GM12874 (cell line): ENCODE data around the gene DNAH11.

Experiments used
- TF ChIP-seq, protein P1 (sequence below): IDR thresholded peaks from 2 replicates; pipeline ENCODE4 v1.5.1; 2011; ENCODE audit warnings: low read depth, mild to moderate bottlenecking, control low read depth, low read length, moderate library complexity; ENCODE audit not compliant: insufficient read depth

DNAH11 gene

DNA sequence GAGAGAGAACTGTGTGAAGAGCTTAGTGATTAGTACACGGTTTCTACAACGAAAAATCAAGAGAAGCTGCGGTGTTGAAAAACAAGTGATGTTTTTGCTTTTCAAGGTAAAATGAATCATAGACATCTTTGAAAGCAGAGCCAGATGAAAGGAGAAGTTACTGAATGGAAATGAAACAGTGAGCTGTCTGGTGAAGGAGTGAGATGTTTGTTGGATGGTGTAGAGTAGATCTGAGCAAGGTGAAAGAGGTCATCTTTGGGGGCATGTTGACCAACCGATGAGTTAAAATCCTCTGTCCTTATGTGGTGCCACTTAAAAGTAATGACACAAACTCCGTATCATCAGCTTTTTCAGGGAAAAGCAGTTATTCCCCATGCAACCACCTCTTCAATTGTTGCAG, 225.4 kb downstream of the DNAH11 start:
- TF ChIP-seq, protein P1, sequence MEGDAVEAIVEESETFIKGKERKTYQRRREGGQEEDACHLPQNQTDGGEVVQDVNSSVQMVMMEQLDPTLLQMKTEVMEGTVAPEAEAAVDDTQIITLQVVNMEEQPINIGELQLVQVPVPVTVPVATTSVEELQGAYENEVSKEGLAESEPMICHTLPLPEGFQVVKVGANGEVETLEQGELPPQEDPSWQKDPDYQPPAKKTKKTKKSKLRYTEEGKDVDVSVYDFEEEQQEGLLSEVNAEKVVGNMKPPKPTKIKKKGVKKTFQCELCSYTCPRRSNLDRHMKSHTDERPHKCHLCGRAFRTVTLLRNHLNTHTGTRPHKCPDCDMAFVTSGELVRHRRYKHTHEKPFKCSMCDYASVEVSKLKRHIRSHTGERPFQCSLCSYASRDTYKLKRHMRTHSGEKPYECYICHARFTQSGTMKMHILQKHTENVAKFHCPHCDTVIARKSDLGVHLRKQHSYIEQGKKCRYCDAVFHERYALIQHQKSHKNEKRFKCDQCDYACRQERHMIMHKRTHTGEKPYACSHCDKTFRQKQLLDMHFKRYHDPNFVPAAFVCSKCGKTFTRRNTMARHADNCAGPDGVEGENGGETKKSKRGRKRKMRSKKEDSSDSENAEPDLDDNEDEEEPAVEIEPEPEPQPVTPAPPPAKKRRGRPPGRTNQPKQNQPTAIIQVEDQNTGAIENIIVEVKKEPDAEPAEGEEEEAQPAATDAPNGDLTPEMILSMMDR: no peak

DNA sequence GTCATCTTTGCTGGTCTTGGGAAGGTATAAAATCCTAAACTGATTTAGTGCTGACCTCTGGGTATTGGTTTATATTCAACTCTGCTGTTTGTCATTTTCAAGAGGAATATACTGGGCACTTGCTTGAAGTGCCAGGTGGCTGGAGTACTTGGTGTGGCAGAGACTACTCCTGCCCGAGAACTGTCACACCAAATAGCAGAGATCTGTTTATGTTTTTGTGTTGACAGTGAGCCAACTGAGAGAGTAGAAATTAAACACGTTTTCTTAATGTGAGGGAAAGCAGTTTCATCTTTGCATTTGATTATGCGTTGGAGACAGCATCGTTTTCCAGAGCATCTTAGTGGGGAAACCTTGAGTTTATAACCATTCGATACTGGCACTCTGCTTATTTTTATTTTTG, 228.4 kb downstream of the DNAH11 start:
- TF ChIP-seq, protein P1: no peak

DNA sequence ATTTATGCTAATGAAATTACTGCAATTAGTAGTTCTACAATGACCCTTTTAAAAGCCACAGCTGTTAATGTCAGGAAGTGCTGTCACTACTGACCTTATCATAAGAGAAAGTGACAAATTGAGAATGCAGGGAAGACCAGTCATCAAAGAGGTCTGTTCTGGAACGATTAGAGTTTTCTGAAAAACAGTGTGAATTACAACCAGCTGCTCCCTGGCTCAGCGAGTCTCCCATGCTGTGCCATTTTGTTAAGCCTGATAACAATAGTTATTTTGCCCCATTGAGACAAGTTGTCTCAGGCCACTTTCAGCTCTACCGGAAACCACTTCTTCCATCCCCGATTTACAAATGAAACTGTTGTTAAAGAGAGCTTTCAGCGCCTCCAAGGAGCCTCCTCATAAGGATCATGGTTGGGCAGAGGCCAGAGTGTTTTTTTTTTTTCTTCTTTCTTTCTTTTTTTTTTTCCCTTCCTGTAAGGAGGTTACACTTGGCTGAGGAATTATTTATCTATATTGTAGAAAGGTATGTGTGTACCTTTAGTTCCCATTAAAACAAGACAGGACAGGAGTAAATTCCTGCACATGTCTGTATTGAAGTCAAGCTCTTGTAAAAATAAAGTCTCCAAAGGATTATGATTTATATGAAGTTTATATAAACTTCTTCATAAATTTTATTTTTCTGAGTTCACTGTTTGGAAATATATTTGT, 229.2 kb downstream of the DNAH11 start:
- TF ChIP-seq, protein P1: no peak

DNA sequence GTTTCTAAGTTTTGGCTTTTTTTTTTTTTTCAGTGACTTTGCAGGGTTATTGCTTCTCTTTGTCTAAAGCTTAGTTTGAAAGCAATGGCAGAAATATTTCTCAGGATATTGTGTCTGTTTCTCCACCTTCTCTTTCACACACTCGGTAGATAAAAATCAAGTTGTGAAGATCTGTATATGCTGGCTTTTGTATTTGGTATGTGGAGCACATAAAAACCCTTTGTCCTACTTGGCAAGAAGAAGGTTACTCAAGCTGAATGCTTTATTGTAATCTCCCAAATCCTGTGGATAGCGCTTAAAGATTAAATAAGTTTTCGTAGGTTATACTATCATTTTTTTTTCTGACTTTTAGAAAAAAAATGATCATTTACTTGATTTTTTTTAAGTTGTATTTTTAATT, 230.5 kb downstream of the DNAH11 start:
- TF ChIP-seq, protein P1: no peak

DNA sequence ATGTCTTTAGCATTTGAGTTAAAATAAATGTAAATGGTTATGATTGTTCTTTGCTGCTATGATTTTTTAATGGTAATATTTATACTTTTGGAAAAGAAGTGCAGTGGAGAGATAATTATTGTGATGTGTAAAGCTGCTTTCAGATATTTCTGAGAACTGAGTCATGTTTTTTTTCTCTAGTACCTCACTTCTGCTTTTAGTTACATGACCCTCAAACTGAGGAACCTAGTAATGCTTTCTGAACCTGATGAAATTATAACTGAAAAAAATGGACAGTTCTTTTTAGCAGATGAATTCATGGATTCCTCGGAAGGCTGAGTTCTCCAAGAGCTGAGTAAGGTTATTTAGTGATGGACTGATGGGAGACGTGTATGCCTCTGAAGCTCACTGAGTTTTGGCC, 235.1 kb downstream of the DNAH11 start:
- TF ChIP-seq, protein P1: no peak

DNA sequence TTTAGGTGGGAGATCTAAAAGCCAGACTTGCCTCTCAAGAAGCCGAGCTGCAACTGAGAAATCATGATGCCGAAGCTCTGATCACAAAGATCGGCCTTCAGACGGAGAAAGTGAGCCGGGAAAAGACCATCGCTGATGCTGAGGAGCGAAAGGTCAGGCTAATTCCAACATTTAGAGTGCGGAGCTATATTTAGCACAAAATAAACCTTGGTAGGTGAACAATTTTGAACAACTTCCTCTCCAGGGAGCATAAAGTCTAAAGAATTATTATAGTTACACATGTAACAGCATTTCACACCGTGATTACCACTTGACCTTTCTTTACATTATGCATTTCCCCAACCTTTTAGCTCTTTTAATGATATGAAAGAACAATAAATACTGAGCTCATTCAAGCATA, 236.1 kb downstream of the DNAH11 start:
- TF ChIP-seq, protein P1: no peak

DNA sequence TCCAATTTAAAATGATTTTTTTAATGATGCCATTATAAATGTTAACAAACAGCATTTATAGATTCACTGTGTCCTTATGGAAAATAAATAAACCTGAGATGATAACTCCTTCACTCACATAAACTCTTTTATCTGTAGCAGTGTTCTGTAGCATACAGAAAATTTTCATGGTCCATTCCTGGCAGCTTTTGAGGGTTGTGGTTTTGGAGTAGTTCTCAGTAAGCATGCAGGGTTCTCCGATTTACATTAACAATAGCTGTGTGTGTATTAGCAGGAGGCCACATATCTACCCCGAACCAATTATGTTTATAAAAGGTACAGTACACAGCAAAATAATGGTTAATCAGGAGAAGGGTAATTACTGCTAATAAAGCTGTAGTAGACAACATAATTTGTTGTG, 240.2 kb downstream of the DNAH11 start:
- TF ChIP-seq, protein P1: no peak
